KOPT-K1 (cell line): ENCODE results near the gene PTGR3.

ENCODE experiments used
- H3K27ac ChIP-seq: fragments of 200-600 bp; sonication (generic); 2 replicates; pipeline ENCODE4 v1.5.1; 2016; ENCODE audit warnings: antibody characterized with exemption, mild to moderate bottlenecking, low read depth, low read length; ENCODE audit not compliant: poor library complexity, severe bottlenecking
- H3K36me3 ChIP-seq: fragments of 200-600 bp; sonication (generic); 2 replicates; pipeline ENCODE4 v1.5.1; 2017; ENCODE audit warnings: antibody characterized with exemption, mild to moderate bottlenecking, low read length, moderate library complexity; ENCODE audit not compliant: insufficient read depth
- H3K9me3 ChIP-seq: fragments of 200-600 bp; sonication (generic); 2 replicates; pipeline ENCODE4 v1.5.1; 2017; ENCODE audit warnings: antibody characterized with exemption, low read length, mild to moderate bottlenecking; ENCODE audit not compliant: insufficient read depth, poor library complexity, severe bottlenecking

Gene PTGR3

DNA sequence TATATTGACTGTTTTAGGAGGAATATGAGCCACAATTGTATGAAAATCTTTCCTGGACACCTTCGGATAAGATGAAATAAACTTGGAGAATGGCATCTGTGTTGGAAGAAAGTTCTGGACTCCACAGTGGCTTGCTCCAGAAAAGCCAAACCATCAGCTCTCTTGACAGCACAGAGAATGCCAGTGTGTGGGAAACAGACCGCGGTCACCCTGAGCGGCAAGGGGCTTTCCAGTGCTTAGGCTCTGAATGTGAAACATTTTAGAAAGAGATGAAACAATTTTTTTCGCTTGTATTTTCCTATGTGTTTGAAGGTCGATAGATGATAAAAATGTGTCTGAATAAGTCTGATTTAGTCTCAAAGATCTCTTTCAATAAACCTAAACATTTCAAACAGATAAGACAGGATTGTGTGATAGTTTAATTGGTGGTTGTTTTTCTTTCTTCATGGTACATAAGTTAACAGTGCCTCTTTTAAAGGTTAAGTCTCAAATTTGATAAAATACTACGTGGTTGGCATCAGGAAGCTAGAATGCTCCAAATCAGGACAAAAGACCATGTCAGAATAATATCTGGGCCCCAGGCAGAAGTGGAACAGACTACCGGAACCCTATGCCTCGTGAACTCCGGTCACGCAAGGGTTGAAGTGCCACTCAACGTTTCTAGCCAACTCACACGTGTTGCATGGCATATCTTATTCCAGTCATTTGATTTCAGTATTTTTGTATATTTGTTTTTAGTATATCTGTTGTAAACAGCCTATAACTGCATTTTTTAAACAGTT lies 28.9 kb downstream of the PTGR3 start:
- no peaks in the 10 kb centered on the region for H3K36me3 ChIP-seq
- H3K9me3 ChIP-seq = peaks cover 10% of the 10 kb centered on the region
- H3K27ac ChIP-seq = no peak overlapping the region

GRCh38 chr18:75178376-75178775 lies 30.6 kb downstream of the PTGR3 start:
- Histone ChIP-seq H3K27ac (no peak overlapping the region), H3K9me3 (peaks cover 10% of the 10 kb centered on the region), H3K36me3 (no peaks in the 10 kb centered on the region)

GRCh38 chr18:75176849-75177248 lies 32.1 kb downstream of the PTGR3 start:
- H3K36me3 ChIP-seq = no peaks in the 10 kb centered on the region
- no peak overlapping the region for H3K27ac ChIP-seq
- peaks cover 4% of the 10 kb centered on the region for H3K9me3 ChIP-seq

DNA sequence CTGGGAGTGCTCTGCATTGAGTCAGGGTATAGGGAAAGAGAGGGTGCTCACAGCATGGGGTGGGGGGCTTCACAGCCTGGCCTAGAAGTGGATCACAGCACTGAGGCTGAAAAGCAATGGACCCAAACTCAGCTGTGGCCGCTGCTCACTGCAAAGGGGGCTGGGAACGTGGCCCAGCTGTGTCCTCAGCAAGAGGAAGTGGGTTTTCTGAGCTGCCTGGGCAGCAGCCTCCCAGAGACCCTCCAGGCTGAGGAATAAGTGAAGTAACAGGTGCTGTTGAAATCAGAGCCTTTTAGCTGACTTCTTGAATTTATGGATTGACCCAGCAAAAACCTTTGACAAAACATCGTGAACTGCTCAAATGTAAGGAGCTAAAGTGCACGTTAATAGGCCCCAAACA lies 35.2 kb downstream of the PTGR3 start:
- H3K36me3 ChIP-seq = no peaks in the 10 kb centered on the region
- H3K27ac ChIP-seq = no peak overlapping the region
- H3K9me3 ChIP-seq = no peaks in the 10 kb centered on the region

DNA sequence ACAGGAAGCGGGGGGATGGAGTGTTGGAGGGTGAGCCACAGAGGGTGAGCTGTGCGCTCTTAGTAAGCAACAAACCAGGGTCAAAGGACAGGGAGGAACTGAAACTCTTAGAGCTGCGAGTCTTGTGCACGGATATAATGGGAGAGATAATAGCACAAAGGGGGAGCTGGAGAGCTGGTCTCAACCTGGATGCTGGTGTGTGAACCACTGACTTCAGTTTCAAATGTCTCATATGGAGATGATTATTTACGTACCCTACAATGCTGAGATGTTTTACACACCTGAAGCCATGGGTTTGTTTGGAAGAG lies 35.9 kb downstream of the PTGR3 start:
- H3K9me3 ChIP-seq = no peaks in the 10 kb centered on the region
- no peaks in the 10 kb centered on the region for H3K36me3 ChIP-seq
- no peak overlapping the region for H3K27ac ChIP-seq

GRCh38 chr18:75172299-75173124 lies 36.4 kb downstream of the PTGR3 start:
- Histone ChIP-seq H3K9me3 (no peaks in the 10 kb centered on the region), H3K27ac (no peak overlapping the region), H3K36me3 (no peaks in the 10 kb centered on the region)

DNA sequence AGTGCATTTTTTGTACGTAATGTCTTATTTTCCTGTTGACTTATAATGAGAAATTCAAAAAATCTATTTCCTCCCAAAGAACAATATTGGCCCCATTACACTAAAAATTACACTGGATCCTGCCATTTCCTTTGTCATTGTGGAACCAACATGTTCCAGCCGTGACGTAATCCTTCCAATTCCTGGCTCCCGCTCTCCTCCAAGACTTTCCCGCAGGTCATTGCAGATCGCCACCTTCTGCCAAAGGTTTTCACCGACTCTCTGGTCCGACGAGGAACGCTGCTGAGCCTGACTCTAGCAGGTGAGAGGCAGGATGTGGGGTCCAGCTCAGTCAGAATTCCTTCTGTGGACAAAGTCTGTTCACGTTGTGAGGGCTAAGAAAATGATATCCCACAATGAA lies 38.0 kb downstream of the PTGR3 start:
- Histone ChIP-seq H3K9me3 (peaks cover 3% of the 10 kb centered on the region), H3K27ac (no peak overlapping the region), H3K36me3 (no peaks in the 10 kb centered on the region)

GRCh38 chr18:75170022-75170789 lies 38.7 kb downstream of the PTGR3 start:
- Histone ChIP-seq H3K9me3 (peaks cover 10% of the 10 kb centered on the region), H3K36me3 (no peaks in the 10 kb centered on the region), H3K27ac (no peak overlapping the region)

DNA sequence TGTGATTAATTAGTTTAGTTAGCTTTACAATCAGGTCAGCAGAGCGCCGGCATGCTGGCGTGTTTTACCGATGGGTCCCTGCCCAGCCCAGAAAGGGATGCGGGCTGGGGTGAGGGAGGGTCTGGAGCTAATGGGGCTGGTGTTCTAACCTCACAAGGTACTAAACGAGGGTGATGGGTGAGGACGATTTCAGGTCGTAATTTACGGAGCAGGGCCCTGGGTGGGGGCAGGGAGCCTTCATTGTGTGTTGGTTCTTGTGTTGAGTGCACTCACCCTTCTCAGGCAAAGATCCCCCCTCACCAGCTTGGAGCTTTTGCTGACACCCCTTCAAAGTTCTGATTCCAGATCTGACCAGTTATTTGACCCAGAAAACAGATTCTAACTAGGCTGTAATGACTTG lies 39.5 kb downstream of the PTGR3 start:
- H3K36me3 ChIP-seq = no peaks in the 10 kb centered on the region
- H3K27ac ChIP-seq = no peak overlapping the region
- H3K9me3 ChIP-seq = peaks cover 17% of the 10 kb centered on the region

GRCh38 chr18:75168619-75169018 lies 40.3 kb downstream of the PTGR3 start:
- H3K9me3 ChIP-seq = peaks cover 17% of the 10 kb centered on the region
- no peak overlapping the region for H3K27ac ChIP-seq
- no peaks in the 10 kb centered on the region for H3K36me3 ChIP-seq

GRCh38 chr18:75167759-75168618 lies 41.0 kb downstream of the PTGR3 start:
- Histone ChIP-seq H3K36me3 (no peaks in the 10 kb centered on the region), H3K27ac (no peak overlapping the region), H3K9me3 (peaks cover 17% of the 10 kb centered on the region)

DNA sequence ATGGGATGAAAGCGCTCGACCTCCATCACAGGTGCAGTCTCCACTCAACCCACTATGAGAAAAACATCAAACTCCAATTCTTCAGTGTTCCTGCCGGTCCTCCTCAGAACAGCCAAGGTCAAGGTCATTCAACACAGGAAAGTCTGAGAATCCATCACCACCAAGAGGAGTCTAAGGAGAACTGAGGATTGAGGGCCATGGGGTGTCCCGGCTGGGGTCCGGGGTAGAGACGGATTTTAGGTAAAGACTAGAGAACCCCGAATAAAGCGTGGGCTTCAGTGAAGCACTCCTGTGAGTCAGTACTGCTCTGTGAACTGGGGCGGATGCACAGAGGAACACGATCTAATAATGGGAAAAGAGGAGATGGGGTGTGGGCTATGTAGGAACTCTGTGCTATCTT lies 41.8 kb downstream of the PTGR3 start:
- H3K9me3 ChIP-seq = peaks cover 17% of the 10 kb centered on the region
- no peaks in the 10 kb centered on the region for H3K36me3 ChIP-seq

GRCh38 chr18:75165926-75166325 lies 43.0 kb downstream of the PTGR3 start:
- Histone ChIP-seq H3K9me3 (peaks cover 17% of the 10 kb centered on the region), H3K36me3 (no peaks in the 10 kb centered on the region)

More for the DNA sequence above, 41.8 kb downstream of the PTGR3 start:
- no peak overlapping the region for H3K27ac ChIP-seq

GRCh38 chr18:75164479-75164878 lies 44.5 kb downstream of the PTGR3 start:
- Histone ChIP-seq H3K27ac (no peak overlapping the region), H3K36me3 (no peaks in the 10 kb centered on the region), H3K9me3 (peaks cover 17% of the 10 kb centered on the region)

More at GRCh38 chr18:75165926-75166325, 43.0 kb downstream of the PTGR3 start:
- H3K27ac ChIP-seq = no peak overlapping the region
